GM18519 (cell line): Measurements from ENCODE around the gene GPRIN2.
"Not testable (repeated sequence)": the region's sequence is repeated elsewhere in the genome, so short reads cannot be mapped to it uniquely, and the experiment has no call there.

Experiments used
- ATAC-seq: cut with Tn5 transposase; IDR thresholded peaks from one replicate; pipeline ENCODE4 v1.9.1; 2021; ENCODE audit warnings: mild to moderate bottlenecking, moderate library complexity; ENCODE audit not compliant: unreplicated experiment, low FRiP score

Gene GPRIN2

GRCh38 chr10:46556515-46557318 is at the start of gene GPRIN2:
TSS of gene GPRIN2 (minus strand) at chr10:46556658. CDS start at chr10:46550736, 5,922 bp downstream.
- ATAC-seq, result no peak

- peak; percentile 47 for ATAC-seq
These were observed 44.1 kb upstream of the GPRIN2 start for GRCh38 chr10:46600516-46600915.

- peak; percentile 81 for ATAC-seq
These were observed 41.3 kb upstream of the GPRIN2 start for GRCh38 chr10:46597616-46598246.

- not testable (repeated sequence) for ATAC-seq
These were observed 40.1 kb upstream of the GPRIN2 start for GRCh38 chr10:46596570-46596969.

GRCh38 chr10:46594453-46595063 is 38.1 kb upstream of the GPRIN2 start:
- not testable (repeated sequence) for ATAC-seq

- ATAC-seq, result not testable (repeated sequence)
These were observed 36.8 kb upstream of the GPRIN2 start for GRCh38 chr10:46593307-46593706.

- not testable (repeated sequence) for ATAC-seq
These were observed 34.6 kb upstream of the GPRIN2 start for GRCh38 chr10:46591053-46591452.

GRCh38 chr10:46589589-46589988 is 33.1 kb upstream of the GPRIN2 start:
- ATAC-seq, result not testable (repeated sequence)

GRCh38 chr10:46588221-46588620 is 31.8 kb upstream of the GPRIN2 start:
- ATAC-seq, result not testable (repeated sequence)

- not testable (repeated sequence) for ATAC-seq
These were observed 31.1 kb upstream of the GPRIN2 start for GRCh38 chr10:46587546-46587945.

- ATAC-seq, result not testable (repeated sequence)
These were observed 28.8 kb upstream of the GPRIN2 start for GRCh38 chr10:46585246-46585645.

- ATAC-seq, result not testable (repeated sequence)
These were observed 27.7 kb upstream of the GPRIN2 start for GRCh38 chr10:46584196-46584595.

- not testable (repeated sequence) for ATAC-seq
These were observed 26.1 kb upstream of the GPRIN2 start for GRCh38 chr10:46582568-46582967.

- not testable (repeated sequence) for ATAC-seq
These were observed 25.5 kb upstream of the GPRIN2 start for GRCh38 chr10:46581997-46582396.

- not testable (repeated sequence) for ATAC-seq
These were observed 22.9 kb upstream of the GPRIN2 start for GRCh38 chr10:46579378-46579777.

GRCh38 chr10:46578474-46579178 is 22.2 kb upstream of the GPRIN2 start, which contains the start of gene SYT15:
TSS of gene SYT15 (plus strand) at chr10:46579128. CDS start at chr10:46579169, 41 bp downstream.
- ATAC-seq, result not testable (repeated sequence)

GRCh38 chr10:46577624-46578473 is 21.4 kb upstream of the GPRIN2 start:
- ATAC-seq, result not testable (repeated sequence)

GRCh38 chr10:46573884-46574283 is 17.4 kb upstream of the GPRIN2 start:
- ATAC-seq, result not testable (repeated sequence)

- ATAC-seq, result not testable (repeated sequence)
These were observed 16.9 kb upstream of the GPRIN2 start for GRCh38 chr10:46573314-46573713.
